Vagina (tissue), 2 donors: ENCODE results near the gene LAIR2.

Source experiments
- POLR2A ChIP-seq, 2 donors: fragments of 450-650 bp; IDR thresholded peaks; one replicate each; pipeline ENCODE4 v1.6.1; 2017; ENCODE audit warnings: antibody characterized with exemption in 2 of 2, mild to moderate bottlenecking in 2 of 2, moderate library complexity in 2 of 2
- POLR2AphosphoS5 ChIP-seq, 2 donors: sonication (generic); formaldehyde crosslinking; IDR thresholded peaks; one replicate each; pipeline ENCODE4 v1.9.0; 2017; ENCODE audit warnings: antibody characterized with exemption in 2 of 2, mild to moderate bottlenecking in 2 of 2, low read depth in 1 of 2; ENCODE audit not compliant: insufficient read depth in 1 of 2
- TF ChIP-seq, protein P1 (sequence below), 3 experiments: fragments of 450-650 bp in 2 of 3; fragments of 200-600 bp in 1 of 3; sonication (generic) in 1 of 3; IDR thresholded peaks; one replicate each; pipeline ENCODE4 v1.5.1; 2017 to 2019; ENCODE audit warnings: antibody characterized with exemption in 3 of 3, mild to moderate bottlenecking in 2 of 3, moderate library complexity in 2 of 3

DNA sequence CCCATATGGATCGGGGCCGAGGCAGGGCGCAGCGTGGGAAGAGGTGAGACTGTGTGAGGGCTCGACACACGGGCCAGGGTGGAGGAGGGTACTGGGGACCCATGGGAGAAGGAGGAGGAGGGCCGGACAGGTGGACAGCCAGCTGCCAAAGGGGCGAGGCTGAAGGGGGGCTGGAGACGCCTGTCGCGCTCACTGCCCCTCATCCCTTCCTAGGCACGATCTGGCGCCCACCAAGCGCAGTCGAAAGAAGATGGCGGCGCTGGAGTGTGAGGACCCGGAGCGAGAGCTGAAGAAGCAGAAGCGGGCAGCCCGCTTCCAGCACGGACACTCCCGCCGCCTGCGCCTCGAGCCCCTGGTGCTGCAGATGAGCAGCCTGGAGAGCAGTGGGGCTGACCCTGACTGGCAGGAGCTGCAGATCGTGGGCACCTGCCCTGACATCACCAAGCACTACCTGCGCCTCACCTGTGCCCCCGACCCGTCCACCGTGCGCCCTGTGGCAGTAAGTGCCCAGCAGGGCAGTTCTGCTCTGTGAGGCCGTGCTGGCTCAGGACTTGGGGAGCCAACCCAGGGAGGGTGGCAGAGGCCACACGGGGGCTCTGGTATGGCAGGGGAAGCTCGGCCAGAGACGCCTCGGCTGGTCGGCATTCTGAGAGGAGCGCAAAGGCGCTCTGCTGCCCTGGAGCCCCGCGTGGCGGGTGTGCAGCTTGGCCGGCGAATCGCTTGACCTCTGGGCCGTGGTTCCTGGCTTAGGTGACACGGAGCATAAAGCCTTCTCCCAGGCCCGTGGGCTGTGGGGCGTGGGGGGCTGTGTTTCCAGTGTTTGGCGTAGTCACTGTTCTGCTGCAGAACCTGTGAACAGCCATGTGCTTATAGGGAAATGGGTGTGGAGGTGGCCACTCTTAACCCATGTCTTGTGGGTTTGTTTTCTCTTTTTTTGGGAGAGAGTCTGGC, 45.9 kb upstream of the LAIR2 start:
- TF ChIP-seq, protein P1, sequence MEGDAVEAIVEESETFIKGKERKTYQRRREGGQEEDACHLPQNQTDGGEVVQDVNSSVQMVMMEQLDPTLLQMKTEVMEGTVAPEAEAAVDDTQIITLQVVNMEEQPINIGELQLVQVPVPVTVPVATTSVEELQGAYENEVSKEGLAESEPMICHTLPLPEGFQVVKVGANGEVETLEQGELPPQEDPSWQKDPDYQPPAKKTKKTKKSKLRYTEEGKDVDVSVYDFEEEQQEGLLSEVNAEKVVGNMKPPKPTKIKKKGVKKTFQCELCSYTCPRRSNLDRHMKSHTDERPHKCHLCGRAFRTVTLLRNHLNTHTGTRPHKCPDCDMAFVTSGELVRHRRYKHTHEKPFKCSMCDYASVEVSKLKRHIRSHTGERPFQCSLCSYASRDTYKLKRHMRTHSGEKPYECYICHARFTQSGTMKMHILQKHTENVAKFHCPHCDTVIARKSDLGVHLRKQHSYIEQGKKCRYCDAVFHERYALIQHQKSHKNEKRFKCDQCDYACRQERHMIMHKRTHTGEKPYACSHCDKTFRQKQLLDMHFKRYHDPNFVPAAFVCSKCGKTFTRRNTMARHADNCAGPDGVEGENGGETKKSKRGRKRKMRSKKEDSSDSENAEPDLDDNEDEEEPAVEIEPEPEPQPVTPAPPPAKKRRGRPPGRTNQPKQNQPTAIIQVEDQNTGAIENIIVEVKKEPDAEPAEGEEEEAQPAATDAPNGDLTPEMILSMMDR (IDR thresholded peaks at IDR 0.05) = no peak
- TF ChIP-seq POLR2AphosphoS5 (IDR thresholded peaks at IDR 0.05; ENCODE audit: insufficient read depth in 1 of 2, low read depth in 1 of 2) (no peak), POLR2A (IDR thresholded peaks at IDR 0.05) (no peak)
